HepG2 (cell line): ENCODE results near the gene C1orf116. TPM values are rescaled to one million over a fixed set of nuclear protein-coding genes. Genes with fewer than 3 reads are reported as not detected.

ENCODE experiments used
- CCAR2 ChIP-seq: fragments of 200-400 bp; formaldehyde crosslinking; optimal IDR thresholded peaks from 2 replicates; pipeline ENCODE3; 2018; ENCODE audit warnings: low read depth, mild to moderate bottlenecking, low read length, moderate library complexity
- EHMT2 ChIP-seq: fragments of 200-600 bp; sonication (generic); IDR thresholded peaks from 2 replicates; pipeline ENCODE4 v1.7.0; 2017; ENCODE audit warnings: antibody characterized with exemption, low read depth, low read length, borderline replicate concordance
- EP300 ChIP-seq, 3 experiments: sonication (generic) in 1 of 3; formaldehyde crosslinking in 1 of 3; IDR thresholded peaks; 2 replicates each; pipeline versions ENCODE4 v1.5.1 to v1.6.1; 2011 to 2020; ENCODE audit warnings: low read depth in 2 of 3, low read length in 2 of 3, borderline replicate concordance in 1 of 3, improper control_type of control experiment in 1 of 3, mild to moderate bottlenecking in 1 of 3, missing genetic modification reagents in 1 of 3, moderate library complexity in 1 of 3
- ETV5 ChIP-seq: IDR thresholded peaks from 2 replicates; pipeline ENCODE4 v1.6.1; 2018; ENCODE audit warnings: missing biosample characterization, missing genetic modification reagents, inconsistent platforms, borderline replicate concordance
- FOXA3 ChIP-seq: IDR thresholded peaks from 2 replicates; pipeline ENCODE4 v1.6.1; 2016; ENCODE audit warnings: missing genetic modification reagents, missing compliant biosample characterization
- GFI1 ChIP-seq: sonication (generic); formaldehyde crosslinking; IDR thresholded peaks from 2 replicates; pipeline ENCODE4 v1.5.0; 2020; ENCODE audit warnings: missing genetic modification reagents, mild to moderate bottlenecking, borderline replicate concordance
- NFIB ChIP-seq: sonication (generic); formaldehyde crosslinking; IDR thresholded peaks from 2 replicates; pipeline ENCODE4 v1.9.0; 2021; ENCODE audit warnings: missing genetic modification reagents, mild to moderate bottlenecking, borderline replicate concordance
- ZFYVE20 ChIP-seq: sonication (generic); formaldehyde crosslinking; IDR thresholded peaks from 2 replicates; pipeline ENCODE4 v1.8.0; 2023; ENCODE audit warnings: low read depth, mild to moderate bottlenecking, moderate library complexity, missing genetic modification reagents, borderline replicate concordance
- ZNF124 ChIP-seq: sonication (generic); formaldehyde crosslinking; IDR thresholded peaks from 2 replicates; pipeline ENCODE4 v1.4.0; 2020; ENCODE audit warnings: missing genetic modification reagents
- ZNF790 ChIP-seq: sonication (generic); formaldehyde crosslinking; IDR thresholded peaks from 2 replicates; pipeline ENCODE4 v1.8.0; 2022; ENCODE audit warnings: missing genetic modification reagents, mild to moderate bottlenecking, borderline replicate concordance
- polyA plus RNA-seq, 8 experiments: library from polyadenylated mRNA; depleted of rRNA in 3 of 8; stranded (reverse) in 7 of 8; unstranded in 1 of 8; fragments of >200 nt; fragmentation: Illumina TruSeq in 4 of 8; extraction: Trizol in 4 of 8; gene quantifications; 2 replicates each; pipeline versions ENCODE4 v1.2.1 to v1.2.3, GENCODE V29; 2011 to 2016; ENCODE audit warnings: low read depth in 4 of 8, missing spikeins in 1 of 8, mixed read lengths in 1 of 8; ENCODE audit not compliant: insufficient read depth in 1 of 8
- total RNA-seq, 5 experiments: library from RNA; depleted of rRNA; stranded (reverse); fragments of >200 nt; fragmentation: Illumina TruSeq; extraction: Trizol; gene quantifications; 2 replicates each; pipeline ENCODE4 v1.2.3, GENCODE V29; 2016; ENCODE audit warnings: low read depth in 1 of 5
- TF ChIP-seq, protein P1 (sequence below): sonication (generic); formaldehyde crosslinking; IDR thresholded peaks from 2 replicates; pipeline ENCODE4 v1.5.0; 2020; ENCODE audit warnings: missing genetic modification reagents
- TF ChIP-seq, protein P2 (sequence below): sonication (generic); formaldehyde crosslinking; IDR thresholded peaks from 2 replicates; pipeline ENCODE4 v1.4.0; 2020; ENCODE audit warnings: missing genetic modification reagents
- TF ChIP-seq, protein P3 (sequence below): sonication (generic); formaldehyde crosslinking; conservative IDR thresholded peaks from 2 replicates; pipeline ENCODE4 v1.5.0; 2020; ENCODE audit warnings: missing genetic modification reagents
- TF ChIP-seq, protein P4 (sequence below), 2 experiments: sonication (generic) in 1 of 2; formaldehyde crosslinking in 1 of 2; IDR thresholded peaks; 2 replicates each; pipeline versions ENCODE4 v1.4.0 to v1.6.1; 2018 to 2020; ENCODE audit warnings: missing genetic modification reagents in 2 of 2, borderline replicate concordance in 1 of 2, low read depth in 1 of 2, mild to moderate bottlenecking in 1 of 2, missing biosample characterization in 1 of 2
- TF ChIP-seq, protein P5 (sequence below): sonication (generic); formaldehyde crosslinking; IDR thresholded peaks from 2 replicates; pipeline ENCODE4 v1.4.0; 2020; ENCODE audit warnings: missing genetic modification reagents, borderline replicate concordance

Gene C1orf116
- total and polyA plus RNA-seq, 2 of the 13 experiments (the other 11 are each of a cell fraction or from before 2014, with no cell fraction given) = 0.51 to 0.95 TPM

DNA sequence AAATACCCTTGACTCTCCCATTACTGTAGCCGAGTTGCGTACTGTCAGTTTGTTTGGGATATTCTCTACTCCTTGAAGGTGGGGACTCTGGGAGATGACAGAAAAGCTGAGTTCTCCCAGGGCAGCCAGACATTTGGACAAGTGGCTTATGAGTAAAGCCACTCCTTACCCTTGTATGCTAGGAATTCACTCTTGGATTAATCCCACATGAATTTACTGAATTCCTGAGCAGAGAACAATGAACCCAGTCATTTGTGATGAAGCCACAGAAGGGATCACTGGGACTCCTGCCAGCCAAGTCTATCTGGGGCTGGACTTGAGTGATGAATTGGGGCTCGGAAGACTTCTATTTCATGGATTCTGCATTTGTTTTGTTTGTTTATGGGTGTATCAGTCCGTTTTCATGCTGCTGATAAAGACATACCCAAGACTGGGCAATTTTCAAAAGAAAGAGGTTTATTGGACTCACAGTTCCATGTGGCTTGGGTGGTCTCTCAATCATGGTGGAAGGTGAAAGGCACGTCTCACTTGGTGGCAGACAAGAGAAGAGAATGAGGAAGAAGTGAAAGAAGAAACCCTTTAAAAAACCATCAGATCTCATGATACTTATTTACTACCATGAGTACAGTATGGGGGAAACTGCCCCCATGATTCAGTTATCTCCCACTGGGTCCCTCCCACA, 25.1 kb downstream of the C1orf116 start (continued):
- TF ChIP-seq, protein P1, sequence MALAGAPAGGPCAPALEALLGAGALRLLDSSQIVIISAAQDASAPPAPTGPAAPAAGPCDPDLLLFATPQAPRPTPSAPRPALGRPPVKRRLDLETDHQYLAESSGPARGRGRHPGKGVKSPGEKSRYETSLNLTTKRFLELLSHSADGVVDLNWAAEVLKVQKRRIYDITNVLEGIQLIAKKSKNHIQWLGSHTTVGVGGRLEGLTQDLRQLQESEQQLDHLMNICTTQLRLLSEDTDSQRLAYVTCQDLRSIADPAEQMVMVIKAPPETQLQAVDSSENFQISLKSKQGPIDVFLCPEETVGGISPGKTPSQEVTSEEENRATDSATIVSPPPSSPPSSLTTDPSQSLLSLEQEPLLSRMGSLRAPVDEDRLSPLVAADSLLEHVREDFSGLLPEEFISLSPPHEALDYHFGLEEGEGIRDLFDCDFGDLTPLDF (CRISPR knock-in tag) = no peak
- TF ChIP-seq ZFYVE20 (CRISPR knock-in tag) (no peak), ZNF124 (CRISPR knock-in tag) (no peak), EP300 (IDR thresholded peaks at IDR 0.05; ENCODE audit: low read depth in 2 of 2, low read length in 2 of 2) (peak in 1 of 2 experiments; percentile 44; a peak in 1 of 4 replicates), EP300 (CRISPR knock-in tag; IDR thresholded peaks at IDR 0.05; ENCODE audit: borderline replicate concordance) (no peak; the same call in 1 of the 2 replicates), ETV5 (CRISPR knock-in tag) (no peak; the same call in 1 of the 2 replicates), NFIB (CRISPR knock-in tag) (no peak), FOXA3 (CRISPR knock-in tag) (peak; percentile 19; the same call in 1 of the 2 replicates), CCAR2 (no peak), GFI1 (no peak), ZNF790 (no peak), EHMT2 (peak; percentile 58; the same call in 1 of the 2 replicates)
- TF ChIP-seq, protein P2, sequence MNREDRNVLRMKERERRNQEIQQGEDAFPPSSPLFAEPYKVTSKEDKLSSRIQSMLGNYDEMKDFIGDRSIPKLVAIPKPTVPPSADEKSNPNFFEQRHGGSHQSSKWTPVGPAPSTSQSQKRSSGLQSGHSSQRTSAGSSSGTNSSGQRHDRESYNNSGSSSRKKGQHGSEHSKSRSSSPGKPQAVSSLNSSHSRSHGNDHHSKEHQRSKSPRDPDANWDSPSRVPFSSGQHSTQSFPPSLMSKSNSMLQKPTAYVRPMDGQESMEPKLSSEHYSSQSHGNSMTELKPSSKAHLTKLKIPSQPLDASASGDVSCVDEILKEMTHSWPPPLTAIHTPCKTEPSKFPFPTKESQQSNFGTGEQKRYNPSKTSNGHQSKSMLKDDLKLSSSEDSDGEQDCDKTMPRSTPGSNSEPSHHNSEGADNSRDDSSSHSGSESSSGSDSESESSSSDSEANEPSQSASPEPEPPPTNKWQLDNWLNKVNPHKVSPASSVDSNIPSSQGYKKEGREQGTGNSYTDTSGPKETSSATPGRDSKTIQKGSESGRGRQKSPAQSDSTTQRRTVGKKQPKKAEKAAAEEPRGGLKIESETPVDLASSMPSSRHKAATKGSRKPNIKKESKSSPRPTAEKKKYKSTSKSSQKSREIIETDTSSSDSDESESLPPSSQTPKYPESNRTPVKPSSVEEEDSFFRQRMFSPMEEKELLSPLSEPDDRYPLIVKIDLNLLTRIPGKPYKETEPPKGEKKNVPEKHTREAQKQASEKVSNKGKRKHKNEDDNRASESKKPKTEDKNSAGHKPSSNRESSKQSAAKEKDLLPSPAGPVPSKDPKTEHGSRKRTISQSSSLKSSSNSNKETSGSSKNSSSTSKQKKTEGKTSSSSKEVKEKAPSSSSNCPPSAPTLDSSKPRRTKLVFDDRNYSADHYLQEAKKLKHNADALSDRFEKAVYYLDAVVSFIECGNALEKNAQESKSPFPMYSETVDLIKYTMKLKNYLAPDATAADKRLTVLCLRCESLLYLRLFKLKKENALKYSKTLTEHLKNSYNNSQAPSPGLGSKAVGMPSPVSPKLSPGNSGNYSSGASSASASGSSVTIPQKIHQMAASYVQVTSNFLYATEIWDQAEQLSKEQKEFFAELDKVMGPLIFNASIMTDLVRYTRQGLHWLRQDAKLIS (CRISPR knock-in tag) = no peak
- TF ChIP-seq, protein P3, sequence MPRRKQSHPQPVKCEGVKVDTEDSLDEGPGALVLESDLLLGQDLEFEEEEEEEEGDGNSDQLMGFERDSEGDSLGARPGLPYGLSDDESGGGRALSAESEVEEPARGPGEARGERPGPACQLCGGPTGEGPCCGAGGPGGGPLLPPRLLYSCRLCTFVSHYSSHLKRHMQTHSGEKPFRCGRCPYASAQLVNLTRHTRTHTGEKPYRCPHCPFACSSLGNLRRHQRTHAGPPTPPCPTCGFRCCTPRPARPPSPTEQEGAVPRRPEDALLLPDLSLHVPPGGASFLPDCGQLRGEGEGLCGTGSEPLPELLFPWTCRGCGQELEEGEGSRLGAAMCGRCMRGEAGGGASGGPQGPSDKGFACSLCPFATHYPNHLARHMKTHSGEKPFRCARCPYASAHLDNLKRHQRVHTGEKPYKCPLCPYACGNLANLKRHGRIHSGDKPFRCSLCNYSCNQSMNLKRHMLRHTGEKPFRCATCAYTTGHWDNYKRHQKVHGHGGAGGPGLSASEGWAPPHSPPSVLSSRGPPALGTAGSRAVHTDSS (CRISPR knock-in tag) = no peak
- TF ChIP-seq, protein P4, sequence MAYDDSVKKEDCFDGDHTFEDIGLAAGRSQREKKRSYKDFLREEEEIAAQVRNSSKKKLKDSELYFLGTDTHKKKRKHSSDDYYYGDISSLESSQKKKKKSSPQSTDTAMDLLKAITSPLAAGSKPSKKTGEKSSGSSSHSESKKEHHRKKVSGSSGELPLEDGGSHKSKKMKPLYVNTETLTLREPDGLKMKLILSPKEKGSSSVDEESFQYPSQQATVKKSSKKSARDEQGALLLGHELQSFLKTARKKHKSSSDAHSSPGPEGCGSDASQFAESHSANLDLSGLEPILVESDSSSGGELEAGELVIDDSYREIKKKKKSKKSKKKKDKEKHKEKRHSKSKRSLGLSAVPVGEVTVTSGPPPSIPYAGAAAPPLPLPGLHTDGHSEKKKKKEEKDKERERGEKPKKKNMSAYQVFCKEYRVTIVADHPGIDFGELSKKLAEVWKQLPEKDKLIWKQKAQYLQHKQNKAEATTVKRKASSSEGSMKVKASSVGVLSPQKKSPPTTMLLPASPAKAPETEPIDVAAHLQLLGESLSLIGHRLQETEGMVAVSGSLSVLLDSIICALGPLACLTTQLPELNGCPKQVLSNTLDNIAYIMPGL (CRISPR knock-in tag; IDR thresholded peaks at IDR 0.05; ENCODE audit: borderline replicate concordance in 1 of 2, low read depth in 1 of 2) = no peak
- TF ChIP-seq, protein P5, sequence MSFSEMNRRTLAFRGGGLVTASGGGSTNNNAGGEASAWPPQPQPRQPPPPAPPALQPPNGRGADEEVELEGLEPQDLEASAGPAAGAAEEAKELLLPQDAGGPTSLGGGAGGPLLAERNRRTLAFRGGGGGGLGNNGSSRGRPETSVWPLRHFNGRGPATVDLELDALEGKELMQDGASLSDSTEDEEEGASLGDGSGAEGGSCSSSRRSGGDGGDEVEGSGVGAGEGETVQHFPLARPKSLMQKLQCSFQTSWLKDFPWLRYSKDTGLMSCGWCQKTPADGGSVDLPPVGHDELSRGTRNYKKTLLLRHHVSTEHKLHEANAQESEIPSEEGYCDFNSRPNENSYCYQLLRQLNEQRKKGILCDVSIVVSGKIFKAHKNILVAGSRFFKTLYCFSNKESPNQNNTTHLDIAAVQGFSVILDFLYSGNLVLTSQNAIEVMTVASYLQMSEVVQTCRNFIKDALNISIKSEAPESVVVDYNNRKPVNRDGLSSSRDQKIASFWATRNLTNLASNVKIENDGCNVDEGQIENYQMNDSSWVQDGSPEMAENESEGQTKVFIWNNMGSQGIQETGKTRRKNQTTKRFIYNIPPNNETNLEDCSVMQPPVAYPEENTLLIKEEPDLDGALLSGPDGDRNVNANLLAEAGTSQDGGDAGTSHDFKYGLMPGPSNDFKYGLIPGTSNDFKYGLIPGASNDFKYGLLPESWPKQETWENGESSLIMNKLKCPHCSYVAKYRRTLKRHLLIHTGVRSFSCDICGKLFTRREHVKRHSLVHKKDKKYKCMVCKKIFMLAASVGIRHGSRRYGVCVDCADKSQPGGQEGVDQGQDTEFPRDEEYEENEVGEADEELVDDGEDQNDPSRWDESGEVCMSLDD (CRISPR knock-in tag) = no peak
